ENCODE measurements around the gene METAP1D. TPM values are rescaled to one million over a fixed set of nuclear protein-coding genes. Genes with fewer than 3 reads are reported as not detected.

The METAP1D gene
- total RNA-seq, 1 experiment from 2014 or later = 5.2 TPM

- Mint-ChIP-seq H3K27ac (no peak overlapping the region), H3K4me1 (peaks cover 17 to 18% of the 10 kb centered on the region in 2 experiments), H3K4me3 (no peak overlapping the region), H3K27me3 (ENCODE audit: low read depth) (no peaks in the 10 kb centered on the region; the same call in 1 of the 2 replicates), H3K36me3 (ENCODE audit: insufficient read depth in 1 of 3, low read depth in 3 of 3) (no peaks in the 10 kb centered on the region), H3K9me3 (no peaks in the 10 kb centered on the region)
- Histone ChIP-seq H2BK20ac (ENCODE audit: low read depth, low read length, poor library complexity, severe bottlenecking) (no peak overlapping the region), H4K91ac (ENCODE audit: insufficient read length, low read depth, low read length) (no peak overlapping the region), H3K56ac (ENCODE audit: insufficient read length, low read depth, low read length) (no peak overlapping the region), H2BK120ac (ENCODE audit: low read depth, low read length, poor library complexity, severe bottlenecking) (no peak overlapping the region), H3K23ac (ENCODE audit: insufficient read length, low read depth, low read length) (no peak overlapping the region), H3K4me2 (ENCODE audit: insufficient read depth, insufficient read length, low read length) (no peak overlapping the region), H3K14ac (ENCODE audit: insufficient read depth, low read length) (no peak overlapping the region), H3K9me3 (ENCODE audit: control insufficient read depth, low read depth, low read length) (no peaks in the 10 kb centered on the region), H3K79me1 (ENCODE audit: insufficient read depth, low read depth, low read length, poor library complexity, severe bottlenecking) (no peaks in the 10 kb centered on the region), H4K5ac (ENCODE audit: insufficient read length, low read depth, low read length) (no peak overlapping the region), H3K79me2 (ENCODE audit: insufficient read depth, low read length) (peaks cover 2% of the 10 kb centered on the region; the same call in 1 of the 2 replicates), H3T11ph (ENCODE audit: low read length) (no peak overlapping the region), H3K18ac (ENCODE audit: insufficient read length, low read depth, low read length) (no peak overlapping the region), H2BK12ac (ENCODE audit: insufficient read length, low read depth, low read length) (no peak overlapping the region), H2BK5ac (ENCODE audit: insufficient read length, low read length) (no peak overlapping the region), H3K9ac (ENCODE audit: extremely low read depth, insufficient read length, low read length) (no peak overlapping the region), H2AK5ac (ENCODE audit: insufficient read length, low read length) (no peak overlapping the region), H4K20me1 (ENCODE audit: control insufficient read depth, insufficient read depth, insufficient read length) (no peaks in the 10 kb centered on the region), H3K4ac (ENCODE audit: low read depth, low read length) (no peak overlapping the region), H3K23me2 (ENCODE audit: insufficient read length, low read depth, low read length, poor library complexity, severe bottlenecking) (no peaks in the 10 kb centered on the region), H2AFZ (ENCODE audit: low read length) (no peak overlapping the region), H4K8ac (replicated peaks; ENCODE audit: insufficient read length, low read depth, low read length) (no peak overlapping the region), H2BK15ac (ENCODE audit: low read depth, low read length) (no peak overlapping the region), H3K4me1 (ENCODE audit: insufficient read depth, low read length) (peaks cover 3% of the 10 kb centered on the region; the same call in 1 of the 2 replicates), H3K27ac (ENCODE audit: insufficient read length, low read depth, low read length) (no peak overlapping the region), H3K27me3 (ENCODE audit: insufficient read depth, low read length) (no peaks in the 10 kb centered on the region)
- no peak for TF ChIP-seq CTCF (conservative IDR thresholded peaks at IDR 0.05)
- DNase-seq = no peak
- WGBS (ENCODE audit: extremely low coverage, insufficient read length, low lambda C conversion rate) = no CpG with 5 or more reads among the region's 11 CpGs
Measured at GRCh38 chr2:172011812-172012575, 12.2 kb downstream of the METAP1D start.
